Skin epidermis (tissue), 12 donors: ENCODE measurements around the gene MAD1L1.
"Not testable (repeated sequence)": the region's sequence is repeated elsewhere in the genome, so short reads cannot be mapped to it uniquely, and the experiment has no call there.

Experiments
- H3K27ac ChIP-seq, 21 experiments: fragments of 200-600 bp; sonication (generic) in 11 of 21; one replicate each; pipeline ENCODE4 v1.5.0; 2020; ENCODE audit warnings: mild to moderate bottlenecking in 3 of 21, inconsistent platforms in 2 of 21, moderate library complexity in 2 of 21
- H3K4me3 ChIP-seq, 7 experiments: fragments of 200-600 bp; sonication (generic) in 2 of 7; one replicate each; pipeline ENCODE4 v1.5.0; 2020; ENCODE audit warnings: inconsistent platforms in 2 of 7, mild to moderate bottlenecking in 2 of 7, moderate library complexity in 1 of 7

MAD1L1 gene

GRCh38 chr7:1978656-1979590, 253.8 kb downstream of the MAD1L1 start:
- Histone ChIP-seq H3K27ac (no peak overlapping the region), H3K4me3 (no peak overlapping the region)

DNA sequence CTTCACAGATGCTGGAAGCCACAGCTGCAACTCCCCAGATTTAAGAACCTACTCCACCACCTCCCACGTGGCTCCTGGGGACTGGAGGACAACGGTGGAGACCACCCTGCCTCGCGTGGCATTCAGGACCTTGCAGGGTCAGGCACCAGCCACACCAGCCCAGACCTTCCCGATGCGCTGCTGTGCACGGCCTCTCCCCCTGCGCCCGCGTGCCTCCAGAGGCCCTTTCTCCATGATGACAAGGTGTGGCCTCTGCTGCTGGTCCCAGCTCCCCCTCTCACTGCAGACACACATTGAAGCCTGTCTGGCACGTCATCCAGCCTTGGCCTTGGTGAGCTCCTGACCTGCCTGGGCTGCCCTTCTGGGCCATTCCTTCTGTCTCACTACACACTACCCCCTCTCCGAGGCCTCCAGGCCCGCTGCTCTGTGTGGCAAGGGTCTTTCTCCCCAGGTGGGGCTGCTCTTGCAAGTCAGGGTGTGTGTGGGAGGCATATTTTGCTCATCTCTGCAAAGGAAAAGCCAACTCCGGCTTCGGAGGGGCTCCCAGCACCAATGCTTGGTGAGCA, 254.8 kb downstream of the MAD1L1 start:
- Histone ChIP-seq H3K4me3 (no peak overlapping the region), H3K27ac (no peak overlapping the region)

DNA sequence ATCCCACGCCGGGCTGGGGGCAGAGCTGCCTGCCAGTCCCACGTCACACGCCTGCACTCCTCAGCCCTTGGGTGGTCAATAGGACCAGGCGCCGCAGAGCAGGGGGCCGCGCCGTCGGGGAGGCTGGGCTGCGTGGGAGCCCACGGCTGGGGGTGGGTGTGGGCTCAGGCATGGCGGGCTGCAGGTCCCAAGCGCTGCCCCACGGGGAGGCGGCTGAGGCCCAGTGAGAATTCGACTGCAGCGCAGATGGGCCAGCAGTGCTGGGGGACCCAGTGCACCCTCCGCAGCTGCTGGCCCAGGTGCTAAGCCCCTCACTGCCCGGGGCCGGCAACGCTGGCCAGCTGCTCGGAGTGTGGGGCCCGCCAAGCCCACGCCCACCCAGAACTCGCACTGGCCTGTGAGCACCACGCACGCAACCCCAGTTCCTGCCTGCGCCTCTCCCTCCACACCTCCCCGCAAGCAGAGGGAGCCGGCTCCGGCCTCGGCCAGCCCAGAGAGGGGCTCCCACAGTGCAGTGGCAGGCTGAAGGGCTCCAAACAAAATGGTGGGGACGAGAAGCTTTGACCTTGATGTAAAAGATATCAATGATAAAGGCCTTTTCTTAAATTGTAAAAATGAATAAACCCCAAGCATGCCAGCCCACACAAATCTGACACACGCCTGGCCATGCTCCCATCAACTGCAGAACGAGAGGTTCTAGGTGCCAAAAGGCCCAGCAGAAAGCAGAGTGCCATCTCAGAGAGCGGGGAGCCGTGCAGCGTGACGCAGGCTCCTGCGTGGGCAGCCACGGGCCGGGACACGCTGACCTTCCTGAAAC, 255.5 kb downstream of the MAD1L1 start:
- Histone ChIP-seq H3K4me3 (no peak overlapping the region), H3K27ac (no peak overlapping the region)

DNA sequence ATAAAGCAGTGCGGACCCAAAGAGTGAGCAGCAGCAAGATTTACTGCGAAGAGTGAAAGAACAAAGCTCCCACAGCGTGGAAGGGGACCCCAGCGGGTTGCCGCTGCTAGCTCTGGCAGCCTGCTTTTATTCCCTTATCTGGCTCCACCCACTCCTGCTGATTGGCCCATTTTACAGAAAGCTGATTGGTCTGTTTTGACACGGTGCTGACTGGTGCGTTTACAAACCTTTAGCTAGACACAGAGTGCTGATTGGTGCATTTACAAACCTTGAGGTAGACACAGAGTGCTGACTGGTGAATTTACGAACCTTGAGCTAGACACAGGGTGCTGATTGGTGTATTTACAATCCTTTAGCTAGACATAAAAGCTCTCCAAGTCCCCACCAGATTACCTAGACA, 256.2 kb downstream of the MAD1L1 start:
- not testable (repeated sequence) for H3K4me3 ChIP-seq, H3K27ac ChIP-seq

DNA sequence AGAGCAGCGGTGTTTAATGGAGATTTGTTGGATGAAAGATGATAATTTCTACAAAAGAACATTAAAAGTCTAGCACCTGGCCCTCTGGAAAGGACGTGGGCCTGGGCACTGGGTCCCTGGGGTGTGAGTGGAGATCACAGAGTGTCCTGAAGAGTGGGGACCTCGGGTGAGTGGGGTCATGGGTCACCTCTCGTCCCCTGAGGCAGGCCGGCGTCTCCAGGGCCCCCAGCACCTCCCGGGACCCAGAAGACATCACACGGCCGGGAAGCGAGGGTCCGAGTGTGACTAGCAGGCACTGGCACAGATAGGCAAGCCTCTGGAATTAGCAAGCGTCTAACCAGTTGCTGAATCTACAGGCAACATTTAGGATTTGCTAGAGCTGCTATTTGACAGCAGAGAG, 257.2 kb downstream of the MAD1L1 start:
- Histone ChIP-seq H3K27ac (no peak overlapping the region), H3K4me3 (no peak overlapping the region)

GRCh38 chr7:1975179-1975578, 257.6 kb downstream of the MAD1L1 start:
- no peak overlapping the region for H3K27ac ChIP-seq
- H3K4me3 ChIP-seq = no peak overlapping the region

DNA sequence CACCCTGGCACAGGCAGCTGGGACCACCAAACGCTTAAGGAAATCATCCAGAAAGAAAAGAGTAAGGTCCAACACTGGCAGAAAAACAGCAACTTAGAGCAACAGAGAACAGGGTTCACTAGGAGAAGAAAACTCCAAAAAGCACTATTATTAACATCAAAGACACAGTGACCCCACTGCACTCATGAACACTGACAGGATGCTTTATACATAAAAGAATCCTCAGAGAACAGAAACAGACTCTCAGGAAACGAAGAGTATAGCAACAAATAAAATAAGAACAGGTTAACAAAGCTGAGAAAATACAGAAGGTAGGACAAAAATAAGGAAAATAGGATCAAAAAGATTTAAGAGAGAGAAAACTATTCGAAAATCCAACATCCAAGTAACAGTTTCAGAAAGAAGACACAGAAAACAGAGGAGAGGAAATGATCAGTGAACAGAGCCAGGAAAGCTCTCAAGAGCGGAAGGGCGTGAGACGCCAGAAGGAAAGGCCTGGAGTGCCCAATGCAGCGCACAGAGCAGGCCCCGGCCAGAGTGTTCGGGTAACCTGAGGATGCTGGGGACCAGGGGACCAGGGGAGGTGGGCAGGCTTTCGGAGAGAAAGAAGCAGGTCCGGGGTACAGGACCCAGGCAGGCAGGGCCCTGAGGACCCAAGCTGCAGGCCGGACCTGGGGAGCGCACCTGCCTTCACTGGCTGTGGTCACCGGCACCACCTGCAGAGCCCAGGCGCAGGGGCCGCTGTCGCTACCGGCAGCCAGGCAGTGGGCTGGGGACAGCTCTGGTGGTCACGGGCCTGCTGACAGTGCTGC, 258.2 kb downstream of the MAD1L1 start:
- no peak overlapping the region for H3K4me3 ChIP-seq
- no peak overlapping the region for H3K27ac ChIP-seq

- H3K27ac ChIP-seq = no peak overlapping the region
- no peak overlapping the region for H3K4me3 ChIP-seq
Observed at GRCh38 chr7:1973321-1974251, 259.2 kb downstream of the MAD1L1 start.

- H3K4me3 ChIP-seq = no peak overlapping the region
- H3K27ac ChIP-seq = no peak overlapping the region
Observed at GRCh38 chr7:1972744-1973143, 260.0 kb downstream of the MAD1L1 start.

GRCh38 chr7:1971946-1972654, 260.6 kb downstream of the MAD1L1 start:
- Histone ChIP-seq H3K4me3 (no peak overlapping the region), H3K27ac (no peak overlapping the region)

DNA sequence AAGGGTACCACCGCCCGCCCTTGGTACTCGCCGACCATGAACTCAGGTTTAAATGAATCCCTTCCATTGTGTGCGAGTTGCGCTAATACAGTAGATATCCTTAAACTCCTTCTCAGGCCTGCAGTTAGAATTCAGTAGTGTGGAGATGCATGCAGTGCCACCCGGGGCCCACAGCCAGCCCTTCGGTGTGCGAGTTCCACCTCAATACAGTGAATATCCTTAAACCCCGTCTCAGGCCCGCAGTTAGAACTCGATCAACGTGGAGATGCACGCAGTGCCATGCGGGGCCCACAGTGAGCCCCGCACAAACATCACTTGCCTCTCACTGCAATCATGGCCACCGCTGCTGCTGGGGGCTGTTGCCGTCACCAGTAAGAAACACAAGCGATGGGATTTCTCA, 261.9 kb downstream of the MAD1L1 start:
- Histone ChIP-seq H3K4me3 (no peak overlapping the region), H3K27ac (no peak overlapping the region)

DNA sequence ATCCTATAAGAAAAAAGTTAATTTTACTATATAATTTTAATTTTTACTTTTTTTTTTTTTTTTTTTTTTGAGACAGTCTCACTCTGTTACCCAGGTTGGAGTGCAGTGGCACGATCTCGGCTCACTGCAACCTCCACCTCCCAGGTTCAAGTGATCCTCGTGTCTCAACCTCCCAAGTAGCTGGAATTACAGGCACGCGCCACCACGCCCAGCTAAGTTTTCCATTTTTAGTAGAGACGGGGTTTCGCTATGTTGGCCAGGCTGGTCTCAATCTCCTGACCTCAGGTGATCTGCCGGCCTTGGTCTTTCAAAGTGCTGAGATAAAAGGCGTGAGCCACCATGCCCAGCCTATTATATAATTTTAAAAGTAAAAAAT, 262.5 kb downstream of the MAD1L1 start:
- not testable (repeated sequence) for H3K27ac ChIP-seq, H3K4me3 ChIP-seq

DNA sequence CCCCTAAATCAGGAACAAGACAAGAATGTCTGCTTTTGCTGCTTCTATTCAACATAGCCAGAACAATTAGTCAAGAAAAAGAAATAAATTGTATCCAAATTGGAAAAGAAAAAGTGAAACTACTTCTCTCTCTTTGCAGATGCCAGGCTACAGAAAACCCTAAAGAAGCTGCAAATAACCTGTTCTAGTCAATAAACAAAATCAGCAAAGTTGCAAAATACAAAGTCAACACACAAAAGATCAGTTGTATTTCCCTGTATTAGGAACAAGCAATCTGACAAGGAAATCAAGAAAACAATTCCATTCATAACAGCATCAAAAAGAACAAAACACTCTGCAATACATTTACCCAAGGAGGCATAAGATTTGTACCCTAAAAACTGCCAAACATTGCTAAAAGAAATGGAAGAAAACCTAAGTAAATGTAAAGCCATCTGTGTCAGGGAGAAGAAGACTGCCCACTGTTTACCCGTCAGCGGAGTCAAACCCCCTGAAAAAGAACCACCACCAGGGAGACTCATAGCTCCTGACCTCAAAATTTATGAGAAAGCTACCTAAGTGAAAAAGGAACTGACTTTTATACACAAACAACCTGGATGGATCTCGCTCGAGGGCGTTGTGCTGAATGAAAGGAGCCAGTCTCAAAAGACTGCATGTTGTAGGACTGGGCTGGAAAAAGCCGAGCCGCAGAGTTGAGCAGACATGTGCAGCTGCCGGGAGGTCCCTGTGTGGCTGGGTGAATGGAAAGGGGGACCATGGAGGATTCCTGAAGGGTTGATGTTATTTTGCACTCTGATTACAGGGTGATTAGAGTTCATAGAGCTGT, 263.1 kb downstream of the MAD1L1 start:
- no peak overlapping the region for H3K4me3 ChIP-seq
- no peak overlapping the region for H3K27ac ChIP-seq

GRCh38 chr7:1968397-1969111, 264.2 kb downstream of the MAD1L1 start:
- no peak overlapping the region for H3K4me3 ChIP-seq
- no peak overlapping the region for H3K27ac ChIP-seq

DNA sequence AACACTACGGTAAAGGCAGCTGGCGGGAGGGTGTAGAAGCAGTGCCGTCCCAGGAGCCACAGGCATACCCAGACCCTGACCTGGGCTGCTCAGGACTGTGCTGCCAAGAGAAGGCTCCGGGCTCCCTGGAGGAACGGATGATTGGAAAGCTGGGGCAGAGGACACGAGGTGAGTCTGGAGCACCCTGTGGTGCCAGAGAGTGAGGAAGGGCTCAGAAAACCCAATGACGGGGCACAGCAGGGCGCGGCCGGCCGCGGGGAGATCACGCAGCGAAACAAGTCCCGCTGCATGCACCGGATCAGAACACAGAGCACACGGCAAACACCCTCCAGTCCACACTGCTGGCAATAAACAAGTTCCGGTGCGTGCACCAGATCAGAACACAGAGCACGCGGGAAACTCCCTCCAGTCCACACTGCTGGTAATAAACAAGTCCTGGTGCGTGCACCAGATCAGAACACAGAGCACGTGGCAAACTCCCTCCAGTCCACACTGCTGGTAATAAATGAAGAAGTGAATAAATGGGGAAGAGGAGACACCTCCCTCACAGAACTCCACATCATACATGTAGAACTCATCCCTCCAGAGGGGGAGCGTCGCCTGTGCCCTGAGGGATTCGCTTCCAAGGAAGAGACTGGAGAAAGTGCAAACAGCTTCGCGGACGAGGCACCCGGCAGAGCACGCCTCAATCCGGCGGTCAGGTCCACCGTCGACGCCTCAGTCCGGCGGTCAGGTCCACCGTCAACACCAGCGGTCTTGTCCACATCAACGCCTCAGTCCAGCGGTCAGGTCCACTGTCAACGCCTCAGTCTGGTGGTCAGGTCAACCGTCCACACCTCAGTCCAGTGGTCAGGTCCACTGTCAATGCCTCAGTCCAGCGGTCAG, 265.0 kb downstream of the MAD1L1 start:
- Histone ChIP-seq H3K27ac (no peak overlapping the region), H3K4me3 (no peak overlapping the region)
